H1 (cell line): ENCODE data around the gene CHD5. TPM values are rescaled to one million over a fixed set of nuclear protein-coding genes. Genes with fewer than 3 reads are reported as not detected.

Experiments used
- CTCF ChIA-PET: fragments of 300-600 bp; sonication (Branson Sonifier 250); formaldehyde crosslinking; loops from one replicate; lab custom pipeline; 2021; ENCODE audit not compliant: partially characterized antibody; lab: Charles Lee
- POLR2A ChIA-PET: fragments of 300-600 bp; sonication (Branson Sonifier 250); formaldehyde crosslinking; loops from one replicate; lab custom pipeline; 2021; ENCODE audit warnings: inconsistent platforms; ENCODE audit not compliant: partially characterized antibody; lab: Charles Lee
- DNase-seq, 2 experiments: peaks; one replicate each; pipeline versions ENCODE4 v3.0.0 to v3.0.0-alpha.2; 2010 to 2022; ENCODE audit warnings: low spot score in 2 of 2, low read depth in 1 of 2, mixed read lengths in 1 of 2
- FAIRE-seq: peaks from 2 replicates; lab custom pipeline; 2011; peaks lifted over from hg19 to GRCh38; lab: Jason Lieb, UNC
- H2AFZ ChIP-seq: 2 replicates; pipeline ENCODE4 v1.8.1; 2012; ENCODE audit warnings: low read length, inconsistent platforms
- H2AK5ac ChIP-seq: 2 replicates; pipeline ENCODE4 v1.6.1; 2013; ENCODE audit warnings: low read depth, low read length
- H2BK120ac ChIP-seq: replicated peaks from 2 replicates; pipeline ENCODE3; 2013; ENCODE audit warnings: low read depth, low read length, inconsistent platforms
- H2BK12ac ChIP-seq: 2 replicates; pipeline ENCODE4 v1.6.1; 2013; ENCODE audit warnings: low read depth, low read length
- H2BK15ac ChIP-seq: 2 replicates; pipeline ENCODE4 v1.6.1; 2013; ENCODE audit warnings: low read length
- H2BK20ac ChIP-seq: 2 replicates; pipeline ENCODE4 v1.6.1; 2013; ENCODE audit warnings: low read length
- H2BK5ac ChIP-seq: 2 replicates; pipeline ENCODE4 v1.6.1; 2013; ENCODE audit warnings: low read depth, low read length
- H3K14ac ChIP-seq: 2 replicates; pipeline ENCODE4 v1.6.1; 2013; ENCODE audit warnings: inconsistent platforms; ENCODE audit not compliant: insufficient read length
- H3K18ac ChIP-seq: 2 replicates; pipeline ENCODE4 v1.6.1; 2013; ENCODE audit warnings: low read length; ENCODE audit errors: extremely low read depth
- H3K23ac ChIP-seq: 2 replicates; pipeline ENCODE4 v1.6.1; 2013; ENCODE audit warnings: inconsistent platforms; ENCODE audit not compliant: insufficient read length
- H3K23me2 ChIP-seq: 2 replicates; pipeline ENCODE4 v1.6.1; 2013; ENCODE audit warnings: low read depth, low read length
- H3K27ac ChIP-seq: 2 replicates; pipeline ENCODE4 v1.6.1; 2011; ENCODE audit warnings: low read depth, low read length, inconsistent platforms
- H3K27me3 ChIP-seq, 4 experiments: replicated peaks in 1 of 4; 1 replicate in 1 of 4; 2 replicates in 3 of 4; pipeline versions ENCODE4 v1.6.1 to v1.8.1; 2011 to 2013; ENCODE audit warnings: low read length in 3 of 4, mild to moderate bottlenecking in 3 of 4, inconsistent platforms in 2 of 4, mixed read lengths in 2 of 4, moderate library complexity in 1 of 4; ENCODE audit not compliant: control insufficient read depth in 3 of 4, insufficient read depth in 3 of 4; ENCODE audit errors: extremely low read depth in 1 of 4
- H3K36me3 ChIP-seq, 4 experiments: 2 replicates each; pipeline versions ENCODE4 v1.6.1 to v1.8.1; 2011 to 2013; ENCODE audit warnings: mild to moderate bottlenecking in 4 of 4, low read length in 3 of 4, moderate library complexity in 2 of 4, control low read depth in 1 of 4, inconsistent platforms in 1 of 4; ENCODE audit not compliant: insufficient read depth in 4 of 4, control insufficient read depth in 2 of 4
- H3K4ac ChIP-seq: replicated peaks from 2 replicates; pipeline ENCODE3; 2013; ENCODE audit warnings: low read length, low read depth, mixed read lengths, inconsistent platforms; ENCODE audit not compliant: insufficient read length
- H3K4me1 ChIP-seq, 4 experiments: replicated peaks in 1 of 4; 1 replicate in 1 of 4; 2 replicates in 3 of 4; pipeline versions ENCODE4 v1.6.1 to v1.8.1; 2011 to 2013; ENCODE audit warnings: low read length in 3 of 4, inconsistent platforms in 2 of 4, mixed read lengths in 1 of 4; ENCODE audit not compliant: insufficient read depth in 4 of 4, control insufficient read depth in 3 of 4
- H3K4me2 ChIP-seq, 2 experiments: 2 replicates each; pipeline versions ENCODE4 v1.6.1 to v1.8.1; 2011 to 2013; ENCODE audit warnings: low read depth in 2 of 2, low read length in 2 of 2, control low read depth in 1 of 2, inconsistent platforms in 1 of 2, mild to moderate bottlenecking in 1 of 2; ENCODE audit not compliant: insufficient read depth in 1 of 2
- H3K4me3 ChIP-seq, 4 experiments: fragments of 200-600, 300-600 bp in 1 of 4; sonication (generic), shearing (Covaris generic), sonication (Bioruptor Twin) in 1 of 4; 2 replicates each; pipeline versions ENCODE4 v1.5.1 to v1.8.1; 2011 to 2016; ENCODE audit warnings: low read length in 4 of 4, low read depth in 3 of 4, control low read depth in 2 of 4, inconsistent platforms in 2 of 4, mild to moderate bottlenecking in 2 of 4, mixed read lengths in 1 of 4, moderate library complexity in 1 of 4; ENCODE audit not compliant: insufficient read depth in 2 of 4; ENCODE audit errors: extremely low read depth in 1 of 4
- H3K56ac ChIP-seq: replicated peaks from 2 replicates; pipeline ENCODE3; 2013; ENCODE audit warnings: low read depth, mild to moderate bottlenecking, mixed read lengths, low read length, inconsistent platforms; ENCODE audit not compliant: insufficient read length
- H3K79me1 ChIP-seq: 2 replicates; pipeline ENCODE4 v1.6.1; 2013; ENCODE audit warnings: low read depth, low read length, control low read depth
- H3K79me2 ChIP-seq, 2 experiments: 2 replicates each; pipeline versions ENCODE4 v1.6.1 to v1.8.1; 2012 to 2013; ENCODE audit warnings: low read length in 2 of 2, mild to moderate bottlenecking in 2 of 2, inconsistent platforms in 1 of 2; ENCODE audit not compliant: insufficient read depth in 2 of 2, control insufficient read depth in 1 of 2
- H3K9ac ChIP-seq, 4 experiments: replicated peaks in 1 of 4; 1 replicate in 1 of 4; 2 replicates in 3 of 4; pipeline versions ENCODE4 v1.6.1 to v1.8.1; 2011 to 2013; ENCODE audit warnings: low read depth in 3 of 4, low read length in 3 of 4, control low read depth in 2 of 4, mild to moderate bottlenecking in 2 of 4, moderate library complexity in 2 of 4, inconsistent platforms in 1 of 4; ENCODE audit errors: extremely low read depth in 1 of 4
- H3K9me3 ChIP-seq, 2 experiments: 2 replicates each; pipeline versions ENCODE4 v1.6.1 to v1.8.1; 2012 to 2013; ENCODE audit warnings: mild to moderate bottlenecking in 2 of 2, moderate library complexity in 2 of 2, control low read depth in 1 of 2, inconsistent platforms in 1 of 2, low read depth in 1 of 2, low read length in 1 of 2, mixed read lengths in 1 of 2; ENCODE audit not compliant: insufficient read depth in 2 of 2
- H4K20me1 ChIP-seq, 2 experiments: replicated peaks in 1 of 2; 2 replicates each; pipeline versions ENCODE3 to v1.8.1; 2011 to 2013; ENCODE audit warnings: inconsistent platforms in 2 of 2, low read length in 2 of 2, mild to moderate bottlenecking in 1 of 2; ENCODE audit not compliant: insufficient read depth in 2 of 2, control insufficient read depth in 1 of 2
- H4K5ac ChIP-seq: 2 replicates; pipeline ENCODE4 v1.6.1; 2013; ENCODE audit warnings: low read length, low read depth, mixed read lengths, inconsistent platforms; ENCODE audit not compliant: insufficient read length
- H4K8ac ChIP-seq: 2 replicates; pipeline ENCODE4 v1.8.0; 2013; ENCODE audit warnings: mild to moderate bottlenecking, moderate library complexity, low read length, inconsistent platforms; ENCODE audit not compliant: insufficient read depth; ENCODE audit errors: extremely low read depth
- H4K91ac ChIP-seq: replicated peaks from 2 replicates; pipeline ENCODE3; 2013; ENCODE audit warnings: low read length, mixed read lengths, inconsistent platforms; ENCODE audit not compliant: insufficient read length
- JUND ChIP-seq: IDR thresholded peaks from 2 replicates; pipeline ENCODE4 v1.6.1; 2011; ENCODE audit warnings: mild to moderate bottlenecking, improper control_type of control experiment, low read length
- TCF12 ChIP-seq: IDR thresholded peaks from 2 replicates; pipeline ENCODE4 v1.6.1; 2011; ENCODE audit warnings: low read depth, mild to moderate bottlenecking, low read length
- WGBS, 2 experiments: shearing (Covaris generic) in 1 of 2; methylation state at CpG; one replicate each; pipeline versions ENCODE4 v1.1.6 to v1.1.7; 2013 to 2015; ENCODE audit warnings: low lambda C conversion rate in 2 of 2, mixed read lengths in 2 of 2, inconsistent platforms in 1 of 2, low coverage in 1 of 2, missing lambda C conversion rate in 1 of 2; ENCODE audit not compliant: insufficient replicate concordance in 2 of 2, insufficient coverage in 1 of 2, insufficient read length in 1 of 2; ENCODE audit errors: extremely low coverage in 1 of 2, missing lambda C conversion rate in 1 of 2; 5-methylcytosine and 5-hydroxymethylcytosine counted together
- polyA plus RNA-seq, 7 experiments: library from polyadenylated mRNA; depleted of rRNA in 3 of 7; stranded (reverse) in 5 of 7; unstranded in 2 of 7; fragments of >200 nt in 5 of 7; fragments of 200-250 nt in 2 of 7; gene quantifications; 1 replicate in 5 of 7; 2 replicates in 1 of 7; 4 replicates in 1 of 7; pipeline versions ENCODE4 v1.2.1 to v1.2.3, GENCODE V29; 2011 to 2013; ENCODE audit warnings: missing spikeins in 2 of 7, mixed read lengths in 2 of 7
- total RNA-seq: library from RNA; stranded (reverse); fragmentation: NEBNext Ultra II Directional; extraction: Animal tissue kit (Norgen Biotek cat#: 25700); gene quantifications from 2 replicates; pipeline ENCODE4 v1.2.1, GENCODE V29; 2021

The CHD5 gene
- total and polyA plus RNA-seq, 2 of the 8 experiments (the other 6 are each of a cell fraction or from before 2014, with no cell fraction given), result 0.42 to 1.8 TPM

DNA sequence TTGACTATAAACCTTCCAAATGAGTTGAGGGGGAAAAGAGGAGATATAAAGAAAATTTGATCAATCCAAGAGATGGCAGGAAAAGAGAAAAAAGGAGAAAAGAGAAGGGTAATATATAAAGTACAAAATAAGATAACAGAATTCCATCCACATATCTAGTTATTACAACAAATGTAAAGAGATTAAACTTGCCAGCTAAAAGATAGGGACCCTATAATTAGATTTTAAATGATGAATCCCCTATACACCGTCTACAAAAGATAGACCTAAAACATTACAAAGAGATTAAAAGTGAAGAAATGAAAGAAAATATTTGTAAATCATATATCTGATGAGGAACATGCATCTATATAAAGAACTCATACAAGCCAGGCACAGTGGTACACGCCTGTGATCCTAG is 63.1 kb downstream of the CHD5 start:
- ChIA-PET POLR2A (no interaction called here), CTCF (no interaction called here)
- H2BK15ac ChIP-seq, result no peak overlapping the region
- no peak overlapping the region for H2BK12ac ChIP-seq
- no peak overlapping the region for H3K9ac ChIP-seq
- H4K20me1 ChIP-seq, result no peaks in the 10 kb centered on the region
- DNase-seq (no peak), FAIRE-seq (no peak)
- no peaks in the 10 kb centered on the region for H3K4me1 ChIP-seq
- H3K27me3 ChIP-seq, result 0 out of 7 replicates have a peak, but pooled peaks cover 0 to 2% (median 0%) of the 10 kb centered on the region in 4 experiments
- H3K23me2 ChIP-seq, result no peaks in the 10 kb centered on the region
- no peak overlapping the region for H4K91ac ChIP-seq
- H3K14ac ChIP-seq, result no peak overlapping the region
- H4K8ac ChIP-seq, result no peak overlapping the region
- H3K9me3 ChIP-seq, result no peaks in the 10 kb centered on the region
- WGBS, 2 experiments, result 69% methylated on average over 2 of the region's 2 CpGs; no CpG with 5 or more reads in 1 of the 2 experiments
- H2BK20ac ChIP-seq, result no peak overlapping the region
- no peak overlapping the region for H3K4me2 ChIP-seq
- H3K79me1 ChIP-seq, result no peaks in the 10 kb centered on the region
- H3K56ac ChIP-seq, result no peak overlapping the region
- no peak overlapping the region for H2AK5ac ChIP-seq
- no peak overlapping the region for H3K4me3 ChIP-seq
- H3K79me2 ChIP-seq, result no peaks in the 10 kb centered on the region
- H4K5ac ChIP-seq, result no peak overlapping the region
- no peak overlapping the region for H2BK5ac ChIP-seq
- no peak overlapping the region for H3K23ac ChIP-seq
- no peak overlapping the region for H2BK120ac ChIP-seq
- H2AFZ ChIP-seq, result no peak overlapping the region
- no peak overlapping the region for H3K27ac ChIP-seq
- H3K4ac ChIP-seq, result no peak overlapping the region
- H3K36me3 ChIP-seq, result no peaks in the 10 kb centered on the region
- no peak overlapping the region for H3K18ac ChIP-seq
- TF ChIP-seq TCF12 (no peak), JUND (no peak)
